ENCODE measurements around the gene TLNRD1.

TLNRD1 gene

DNA sequence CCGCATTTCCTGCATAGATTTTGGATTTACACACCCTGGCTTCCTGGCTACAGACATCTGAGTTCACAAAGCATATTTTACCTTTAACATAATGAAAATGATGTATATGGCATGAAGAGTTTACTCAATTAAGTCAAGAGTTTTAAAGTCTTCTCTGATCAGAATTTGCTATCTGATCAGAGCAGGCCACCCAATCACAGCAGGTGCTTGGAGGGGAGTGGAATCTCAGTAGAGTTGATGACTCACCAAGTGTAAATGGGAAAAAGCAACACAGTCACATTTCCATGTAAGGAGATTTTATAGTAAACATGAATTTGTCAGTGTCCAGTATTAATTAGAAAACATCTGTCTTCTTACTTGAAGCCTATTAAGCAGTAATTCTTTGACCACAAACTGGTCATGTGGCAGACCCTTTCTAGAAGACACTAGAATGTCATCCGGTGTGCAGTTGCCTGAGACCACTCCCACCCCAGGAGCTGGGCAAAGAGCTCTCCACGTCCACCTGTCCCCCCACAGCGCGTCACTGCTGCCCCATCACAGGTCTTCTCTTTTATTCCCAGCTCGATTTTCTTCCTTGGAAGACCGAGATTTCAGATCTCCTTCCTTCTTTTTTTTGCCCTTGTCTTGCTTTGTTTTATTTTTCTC is 21.9 kb upstream of the TLNRD1 start:
- DNase-seq (ENCODE audit: low spot score), result no peak

DNA sequence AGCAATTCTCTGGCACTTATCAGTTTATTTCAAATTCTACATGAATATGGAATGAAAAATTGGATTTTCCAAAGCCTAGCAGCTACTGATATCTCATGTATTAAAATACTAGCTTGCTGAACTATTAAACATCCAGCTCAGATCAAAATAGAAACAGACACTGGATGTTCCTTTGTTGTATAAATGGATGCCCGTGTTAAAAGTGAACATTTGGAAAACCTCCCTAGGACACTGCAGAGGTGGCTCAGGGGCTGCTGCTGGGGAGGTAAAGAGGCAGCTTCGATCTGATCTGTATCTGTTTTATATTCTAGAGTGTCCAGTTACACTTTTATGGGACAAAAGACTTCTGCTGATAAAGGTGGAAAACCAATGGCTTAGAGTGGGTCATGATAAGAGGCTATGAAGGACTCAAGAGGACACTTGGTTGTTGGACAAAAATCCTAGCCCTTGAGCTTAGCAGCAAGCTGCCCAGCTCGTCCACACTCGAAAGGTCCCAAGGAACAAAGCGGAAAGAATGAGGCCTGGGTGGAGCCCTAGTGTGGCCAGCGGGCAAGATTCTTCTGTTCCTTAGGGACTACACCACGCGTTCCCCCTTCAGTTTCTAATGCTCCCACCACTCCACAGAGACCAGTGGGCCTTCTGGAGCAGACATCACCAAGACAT is 21.1 kb upstream of the TLNRD1 start:
- no peak for DNase-seq (ENCODE audit: low spot score)

DNA sequence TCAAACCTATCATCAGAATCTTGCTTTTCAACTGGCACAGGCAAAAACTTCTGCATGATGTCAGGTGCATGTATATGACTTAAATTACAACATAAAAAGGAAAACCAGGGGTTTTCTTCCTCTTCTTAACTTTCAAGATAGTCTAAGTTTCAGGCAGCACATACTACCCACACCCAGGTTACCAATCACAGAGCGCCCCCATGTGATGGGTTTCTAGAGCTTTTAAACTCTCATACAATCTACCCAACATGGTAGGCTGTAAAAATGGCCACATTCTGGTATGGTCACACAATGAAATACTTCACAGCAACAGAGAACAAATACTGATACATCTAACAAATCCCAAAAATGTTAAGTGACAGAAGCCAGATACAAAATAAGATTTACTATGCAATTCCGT is 18.5 kb upstream of the TLNRD1 start:
- DNase-seq (ENCODE audit: low spot score), result no peak

DNA sequence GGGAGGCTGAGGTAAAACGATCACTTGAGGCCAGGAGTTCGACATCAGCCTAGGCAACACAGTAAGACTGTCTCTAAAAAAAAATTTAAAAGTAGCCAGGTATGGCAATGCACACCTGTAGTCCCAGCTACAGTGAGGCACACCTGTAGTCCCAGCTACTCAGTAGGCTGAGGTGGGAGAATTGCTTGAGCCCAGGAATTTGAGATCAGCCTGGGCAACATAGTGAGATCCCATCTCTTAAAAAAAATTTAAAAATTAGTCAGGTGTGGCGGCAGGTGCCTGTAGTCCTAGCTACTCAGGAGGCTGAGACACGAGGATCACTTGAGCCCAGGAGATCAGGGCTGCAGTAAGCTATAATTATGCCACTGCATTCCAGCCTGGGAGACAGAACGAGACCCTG is 17.9 kb upstream of the TLNRD1 start:
- no peak for DNase-seq (ENCODE audit: low spot score)

DNA sequence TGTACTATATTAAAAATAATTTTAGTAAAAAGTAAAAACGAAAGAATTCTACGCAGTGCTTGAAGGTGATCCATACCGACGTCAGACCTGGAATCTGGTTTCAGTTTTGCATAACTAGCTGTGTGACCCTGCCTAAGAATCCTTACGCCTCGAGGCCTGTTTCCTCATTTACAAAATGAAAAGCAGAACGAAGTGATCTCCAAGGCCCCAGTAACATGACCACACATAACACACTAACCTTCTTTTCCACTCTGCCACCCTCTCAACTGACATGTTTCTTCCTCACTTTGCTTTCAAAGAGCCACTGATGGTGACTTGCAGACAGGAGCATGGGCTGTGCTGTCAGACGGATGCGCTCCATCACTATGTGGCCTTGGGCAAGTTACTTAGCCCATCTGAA is 15.9 kb upstream of the TLNRD1 start:
- DNase-seq (ENCODE audit: low spot score), result no peak

DNA sequence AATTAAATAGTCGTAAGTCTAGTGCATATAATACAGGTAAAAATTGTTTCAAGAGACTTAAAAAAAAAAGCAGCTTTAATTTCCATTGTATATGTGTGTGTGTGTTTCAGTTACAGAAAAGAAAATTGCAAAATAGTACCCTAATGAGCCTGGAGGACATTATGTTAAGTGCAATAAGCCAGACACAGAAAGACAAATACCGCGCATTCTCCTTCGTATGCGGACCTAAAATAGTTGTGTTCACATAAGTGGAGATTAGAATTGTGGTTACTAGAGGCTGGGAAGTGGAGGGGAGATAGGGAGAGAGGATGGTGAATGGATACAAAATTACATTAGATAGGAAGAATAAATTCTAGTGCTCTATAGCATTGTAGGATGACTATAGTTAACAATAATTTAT is 14.7 kb upstream of the TLNRD1 start:
- no peak for DNase-seq (ENCODE audit: low spot score)

DNA sequence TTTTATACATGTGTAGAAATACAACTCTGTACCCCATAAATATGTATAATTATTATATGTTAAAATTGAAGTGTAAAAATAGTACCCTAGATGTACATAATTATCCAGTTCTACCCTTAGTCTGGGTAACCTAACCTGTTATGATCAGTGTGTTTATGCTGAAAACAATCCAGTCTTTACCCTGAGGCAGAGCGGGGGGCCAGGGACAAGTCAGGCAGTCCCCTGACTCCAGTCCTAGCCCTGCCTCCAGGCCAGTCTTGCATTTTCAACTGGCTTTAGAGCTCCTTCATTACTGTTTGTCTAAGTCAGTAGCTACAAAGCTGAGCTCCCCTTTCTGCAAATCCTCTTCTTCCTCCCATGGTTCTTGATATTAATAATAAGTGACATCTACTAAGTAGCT is 14.2 kb upstream of the TLNRD1 start:
- no peak for DNase-seq (ENCODE audit: low spot score)

DNA sequence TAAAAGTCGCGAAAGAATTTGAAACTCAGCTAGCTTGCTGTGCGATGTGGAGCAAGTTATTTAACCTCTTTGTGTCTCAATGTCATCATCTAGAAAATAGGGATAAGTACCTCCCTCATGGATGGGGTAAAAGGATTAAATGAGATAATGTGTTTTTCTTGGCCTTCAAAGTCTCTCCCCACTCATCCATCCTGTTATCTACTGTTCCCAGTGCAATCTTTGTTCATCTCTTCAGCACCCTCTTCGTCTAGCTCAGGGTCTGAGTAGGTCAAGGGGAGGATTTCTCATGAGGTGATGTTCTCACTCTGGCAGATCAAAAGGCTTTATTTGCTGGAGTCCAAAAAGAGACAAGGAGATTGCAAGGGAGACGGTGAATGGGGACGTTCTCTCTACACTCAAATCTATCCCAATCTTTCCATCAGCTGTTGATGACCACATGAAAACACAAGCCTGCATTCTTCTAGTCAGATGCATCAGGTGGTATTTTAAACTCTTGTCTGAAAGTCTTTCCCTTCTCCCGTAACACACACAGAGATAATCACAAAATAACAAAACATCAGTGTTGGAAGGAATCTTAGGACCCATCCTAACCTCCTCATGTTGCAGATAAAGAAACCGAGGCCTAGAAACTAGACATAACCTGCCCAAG is 12.5 kb upstream of the TLNRD1 start:
- DNase-seq (ENCODE audit: low spot score), result no peak

DNA sequence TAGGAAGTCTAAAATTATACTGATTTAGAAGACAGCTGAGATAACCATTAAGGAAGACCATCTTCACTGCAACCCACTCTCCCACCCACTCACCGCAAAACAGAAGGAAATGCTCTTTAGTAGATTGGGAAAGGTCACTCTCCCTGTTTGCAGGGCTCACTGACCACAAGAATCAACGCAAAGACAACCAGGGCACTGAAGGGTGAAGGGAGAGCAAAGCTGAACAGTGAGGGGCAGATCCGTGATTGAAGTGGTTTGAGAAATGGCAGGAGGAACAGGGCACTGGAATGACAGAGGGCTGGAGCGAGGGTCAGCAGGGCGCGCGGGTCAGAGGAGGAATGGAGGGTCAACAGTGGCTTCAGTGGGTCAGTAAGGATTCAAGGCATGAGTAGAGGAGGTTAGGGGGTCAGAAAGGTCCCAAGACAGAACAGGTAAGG is 11.6 kb upstream of the TLNRD1 start:
- no peak for DNase-seq (ENCODE audit: low spot score)

DNA sequence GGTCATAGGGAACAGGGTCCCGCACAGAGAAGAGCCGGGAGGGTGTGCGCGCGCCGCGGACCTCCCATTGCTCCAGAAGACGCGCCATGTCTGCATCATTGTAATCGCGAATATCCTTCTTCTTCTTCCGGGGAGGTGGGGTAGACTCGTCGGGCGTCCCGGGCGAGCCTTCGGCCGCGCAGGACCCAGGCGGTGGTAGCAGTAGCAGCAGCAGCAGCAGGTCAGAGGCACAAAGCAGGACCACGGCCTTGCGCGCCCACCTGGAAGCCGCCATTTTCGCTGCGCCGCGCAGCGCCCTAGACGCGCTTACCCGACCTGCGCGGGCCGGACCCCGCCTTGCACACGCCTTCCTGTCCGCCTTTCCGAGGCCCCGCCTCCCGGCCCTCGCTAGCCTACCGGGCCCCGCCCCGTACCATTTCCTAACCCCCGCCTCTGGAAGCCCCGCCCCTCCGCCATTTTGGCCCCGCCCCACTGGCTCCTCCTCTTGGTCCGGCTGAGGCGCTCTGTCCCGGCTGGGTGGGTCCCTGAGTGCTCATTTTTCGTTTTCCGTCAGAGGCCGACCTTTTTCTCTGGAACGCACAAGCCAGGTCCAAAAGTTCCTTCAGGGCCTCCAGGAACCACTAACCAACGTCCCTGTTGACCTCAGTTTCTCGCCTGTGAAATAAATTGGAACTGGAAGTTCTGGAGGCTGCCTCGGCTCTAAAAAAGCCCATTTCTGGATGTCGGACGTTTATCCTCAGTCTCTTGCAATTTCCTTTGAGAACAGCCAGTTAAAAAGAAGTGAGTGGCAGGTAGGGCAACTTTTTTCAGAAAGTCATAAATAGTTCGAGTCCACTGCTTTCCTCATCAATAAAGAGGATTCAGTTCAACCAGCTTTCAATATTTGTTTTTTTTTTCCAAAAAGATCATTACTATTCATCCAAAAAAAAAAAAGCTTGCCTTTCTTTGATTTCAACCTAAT is 10.9 kb upstream of the TLNRD1 start, which contains the start of gene MESD:
Gene MESD, minus strand, starts transcription at position 302 of the 961 bp plus-strand sequence. Its CDS starts 28 bp downstream, at position 274.
- peak; percentile 99 for DNase-seq (ENCODE audit: low spot score)

DNA sequence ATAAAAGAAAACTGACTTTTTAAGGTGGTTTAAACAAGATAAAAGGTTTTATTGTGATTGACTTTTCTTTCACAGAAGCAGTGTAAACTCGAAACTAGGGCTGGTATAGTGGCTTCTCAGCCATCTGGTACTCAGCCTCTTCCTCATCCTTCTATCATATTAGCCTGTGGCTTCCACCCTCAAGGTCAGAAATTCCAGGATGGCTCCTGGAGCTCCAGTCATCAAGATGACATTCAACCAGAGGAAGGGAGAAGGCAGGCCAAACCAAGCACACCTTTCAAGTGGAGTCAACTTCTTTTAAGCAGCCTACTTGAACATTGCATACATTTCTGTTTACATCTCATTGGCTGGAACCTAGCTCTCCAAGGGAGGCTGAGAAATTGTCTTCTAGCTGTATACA is 9.8 kb upstream of the TLNRD1 start:
- DNase-seq (ENCODE audit: low spot score), result no peak

DNA sequence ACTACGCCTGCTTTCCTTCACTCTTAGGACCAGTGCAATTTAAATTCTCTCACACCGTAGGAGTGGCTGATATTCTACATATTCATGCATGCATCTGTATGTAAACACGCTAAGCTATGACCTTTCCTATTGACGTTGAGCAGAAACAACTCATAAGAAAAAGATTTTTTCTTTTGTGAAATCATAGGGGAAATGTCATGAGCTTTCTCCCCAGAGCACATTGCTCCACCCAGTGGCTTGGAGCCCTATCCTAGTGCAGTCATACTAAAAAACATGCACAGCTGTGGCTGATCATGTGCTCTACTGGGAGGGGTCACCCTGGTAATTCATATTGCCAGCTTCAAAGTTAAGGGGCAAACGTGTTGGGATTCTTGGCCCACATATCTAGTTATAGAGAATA is 9.3 kb upstream of the TLNRD1 start:
- peak; percentile 81 for DNase-seq (ENCODE audit: low spot score)

DNA sequence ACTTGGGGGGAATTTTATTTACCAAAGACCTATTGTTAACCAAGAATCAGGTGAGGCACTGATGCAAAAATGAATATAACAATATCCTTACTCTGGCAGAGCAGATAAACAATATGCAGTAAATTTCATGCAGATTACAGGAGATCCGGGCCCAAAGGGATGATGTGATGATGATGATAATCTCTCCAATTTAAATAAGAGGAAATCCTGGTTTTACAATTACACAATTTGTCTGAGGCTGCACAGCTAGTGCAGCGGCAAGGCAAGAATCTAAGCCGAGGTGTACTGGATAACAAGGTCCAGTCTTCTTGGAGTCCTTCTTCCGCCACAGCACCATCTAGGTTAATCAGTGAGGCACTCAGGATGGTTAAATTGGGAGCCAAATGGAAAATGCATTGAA is 8.7 kb upstream of the TLNRD1 start:
- no peak for DNase-seq (ENCODE audit: low spot score)

DNA sequence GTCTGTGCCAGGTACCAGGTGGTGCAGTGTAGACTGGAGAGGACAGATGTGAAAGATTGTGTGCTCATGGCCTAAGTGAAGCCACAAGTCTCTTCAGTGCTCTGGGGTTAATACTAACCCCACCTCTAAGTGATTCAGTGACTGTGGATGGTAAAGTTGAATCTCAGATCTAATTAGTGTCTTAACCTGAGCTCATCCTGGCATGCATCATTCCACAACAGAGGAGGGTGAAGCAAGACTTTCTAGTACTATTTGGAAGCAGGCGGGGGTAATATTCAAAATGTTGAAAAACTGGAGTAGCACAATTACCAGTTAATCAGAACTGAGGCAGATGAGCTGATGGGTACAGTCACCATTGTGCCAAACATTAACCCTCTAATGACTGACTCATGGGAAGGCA is 8.3 kb upstream of the TLNRD1 start:
- DNase-seq (ENCODE audit: low spot score), result no peak

DNA sequence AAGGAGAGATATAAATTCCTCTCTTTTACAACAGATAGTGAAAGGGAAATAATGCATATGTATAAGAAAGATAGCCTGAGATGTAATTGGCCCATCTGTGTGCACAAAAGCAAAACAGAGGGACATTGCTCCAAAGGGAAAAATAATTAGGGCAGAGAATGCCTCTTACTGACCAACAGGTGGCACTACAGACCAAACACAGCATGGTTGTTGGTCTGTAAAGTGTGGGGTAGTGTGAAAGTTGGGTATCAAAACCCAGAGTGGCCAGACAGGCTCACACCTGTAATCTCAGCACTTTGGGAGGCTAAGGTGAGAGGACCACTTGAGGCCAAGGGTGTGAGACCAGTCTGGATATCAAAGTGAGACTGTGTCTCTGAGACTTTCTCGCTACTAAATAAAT is 4.5 kb upstream of the TLNRD1 start:
- DNase-seq (ENCODE audit: low spot score), result no peak

DNA sequence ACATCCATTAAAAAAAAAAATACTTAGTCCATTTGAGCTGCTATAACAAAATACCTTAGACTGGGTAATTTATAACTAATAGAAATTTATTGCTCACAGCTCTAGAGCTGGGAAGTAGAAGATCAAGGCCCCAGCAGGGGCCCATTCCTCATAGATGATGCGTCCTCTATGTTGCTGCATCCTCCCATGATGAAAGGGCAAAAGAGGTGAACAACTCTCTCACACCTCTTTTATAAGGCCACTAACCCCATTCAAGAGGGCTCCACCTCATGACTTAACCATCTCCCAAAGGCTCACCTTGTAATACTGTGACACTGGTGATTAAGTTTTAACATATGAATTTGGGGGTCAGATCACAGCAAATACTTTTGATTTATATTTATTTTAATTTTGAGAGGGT is 3.0 kb upstream of the TLNRD1 start:
- no peak for DNase-seq (ENCODE audit: low spot score)

DNA sequence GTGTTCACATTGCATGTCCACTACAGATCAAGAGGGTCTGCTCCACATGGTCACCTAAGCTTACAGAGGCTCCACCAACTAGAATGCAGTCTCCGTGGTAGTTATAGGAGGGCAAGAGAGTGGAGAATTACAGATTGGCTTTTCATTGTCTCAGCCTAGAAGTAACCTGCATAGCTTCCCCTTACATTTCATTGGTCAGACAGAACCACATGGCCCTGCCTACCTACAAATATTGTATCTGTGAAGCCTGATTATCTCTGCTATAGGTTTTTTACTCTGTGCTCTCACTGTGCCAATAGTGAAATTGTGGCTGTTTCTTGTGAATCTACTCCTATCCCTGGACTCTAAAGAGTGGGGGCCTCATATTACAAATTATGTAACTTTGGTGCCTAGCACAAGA is 2.5 kb upstream of the TLNRD1 start:
- no peak for DNase-seq (ENCODE audit: low spot score)

DNA sequence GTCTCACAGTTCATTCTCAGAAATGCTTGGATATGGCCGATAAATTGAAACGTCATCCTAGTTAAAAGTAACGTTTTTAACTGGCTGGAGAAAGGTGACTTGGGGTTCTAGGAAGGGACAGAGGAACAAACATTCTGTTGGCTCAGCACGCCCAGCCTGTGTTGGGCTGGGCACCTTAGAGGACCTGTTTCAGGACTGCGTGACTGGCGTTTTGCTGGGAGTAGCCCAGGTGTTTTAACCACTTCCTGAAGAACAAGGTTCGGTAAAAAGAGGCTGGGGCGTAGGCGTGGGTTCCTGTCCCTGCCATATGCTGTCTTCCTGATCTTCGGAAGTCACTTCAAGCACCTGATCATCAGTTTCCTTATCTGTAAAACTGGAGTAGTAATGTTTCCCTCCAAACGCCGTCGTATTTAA is 1.1 kb upstream of the TLNRD1 start:
- no peak for DNase-seq (ENCODE audit: low spot score)

DNA sequence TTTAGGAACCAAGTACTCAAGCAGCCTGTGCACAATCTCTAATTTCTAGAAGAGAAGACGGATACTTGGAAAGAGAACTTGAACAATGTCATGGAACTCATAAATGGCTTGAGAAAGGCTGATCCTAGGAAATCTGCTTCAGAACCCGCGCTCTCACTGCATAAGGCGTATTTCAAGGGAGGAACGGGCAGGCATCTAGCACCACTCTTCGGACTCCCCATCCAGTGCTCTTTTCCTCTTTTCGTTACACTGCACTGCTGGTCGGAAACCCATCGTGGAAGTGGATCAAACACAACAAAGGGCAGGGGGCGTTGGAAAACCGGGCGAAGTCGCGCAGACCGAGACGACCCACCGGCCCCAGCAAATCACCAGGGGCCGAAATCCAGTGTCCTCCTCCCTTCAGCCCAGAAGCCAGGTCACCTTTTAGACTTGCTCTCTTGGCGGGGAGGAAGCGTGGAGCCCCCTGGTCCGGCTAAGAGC is 539 bp upstream of the TLNRD1 start:
- DNase-seq (ENCODE audit: low spot score), result peak; percentile 7

DNA sequence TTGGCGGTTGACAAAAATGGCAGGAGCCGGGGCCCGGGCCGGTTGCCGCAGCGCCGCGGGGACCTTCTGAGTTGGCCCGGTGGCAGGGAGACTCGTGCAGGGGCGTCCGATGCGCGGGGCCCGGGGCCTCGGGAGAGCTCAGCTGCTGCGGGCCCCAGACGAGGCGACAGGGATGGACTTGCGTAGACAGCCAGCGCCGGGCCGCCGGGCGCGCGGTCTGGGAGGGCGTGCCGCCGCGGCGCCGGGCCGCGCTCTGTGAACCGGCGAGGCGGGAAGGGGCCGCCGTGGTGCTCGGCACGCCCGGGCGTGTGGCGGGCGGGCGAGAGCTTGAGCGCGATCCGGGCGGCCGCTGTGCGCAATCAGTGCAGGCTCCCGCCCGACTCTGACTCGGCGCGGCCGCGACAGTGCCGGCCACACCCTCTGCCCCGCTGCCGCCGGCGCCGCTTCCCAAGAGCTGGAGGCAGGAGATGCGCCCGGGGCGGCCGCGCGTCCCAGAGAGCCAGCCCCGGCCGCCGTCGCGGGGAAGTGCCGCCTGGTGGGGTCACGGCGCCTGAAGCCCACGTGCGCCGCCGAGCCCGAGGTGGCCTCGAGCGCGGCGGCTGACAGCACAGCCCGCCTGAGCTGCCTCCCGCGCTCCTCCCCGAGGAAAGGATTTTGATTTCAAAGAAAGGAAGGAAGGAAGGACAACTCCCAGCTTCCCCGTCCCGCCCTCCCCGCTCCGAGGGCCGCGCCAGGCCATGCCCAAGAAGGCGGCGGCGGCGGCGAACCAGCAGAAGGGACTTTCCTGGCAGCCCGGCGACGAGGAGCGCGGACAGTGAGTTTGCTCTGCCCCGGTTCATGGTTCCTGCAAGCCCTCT is 657 bp downstream of the TLNRD1 start:
- peak; percentile 55 for DNase-seq (ENCODE audit: low spot score)

DNA sequence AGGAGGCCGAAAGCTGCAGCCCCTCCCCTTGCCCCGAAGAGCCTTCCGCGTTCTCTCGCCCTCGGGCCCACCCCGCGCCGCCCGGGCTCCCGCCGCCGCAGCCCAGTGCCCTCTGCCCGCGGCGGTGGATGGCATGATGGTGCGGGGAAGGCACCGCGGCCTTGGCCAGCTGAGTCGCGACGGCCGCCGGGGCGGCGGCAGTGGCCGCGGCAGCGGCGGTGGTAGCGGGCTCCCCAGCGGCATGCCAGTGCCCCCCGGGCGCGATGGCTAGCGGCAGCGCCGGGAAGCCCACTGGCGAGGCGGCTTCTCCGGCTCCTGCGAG is 1.2 kb downstream of the TLNRD1 start:
- DNase-seq (ENCODE audit: low spot score), result no peak

Measured in AG08395 (cell line).